Endometrium (tissue), 2 donors: ENCODE results near the gene IGF1R.
"Not testable (repeated sequence)": the region's sequence is repeated elsewhere in the genome, so short reads cannot be mapped to it uniquely, and the experiment has no call there.

Experiments used
- FAIRE-seq: peaks from 2 replicates; lab custom pipeline; 2012; peaks lifted over from hg19 to GRCh38; lab: Jason Lieb, UNC
- donor health status: control.
- donor health status: control.

Gene IGF1R

GRCh38 chr15:99002226-99002625 lies 353.9 kb downstream of the IGF1R start:
- FAIRE-seq = no peak

DNA sequence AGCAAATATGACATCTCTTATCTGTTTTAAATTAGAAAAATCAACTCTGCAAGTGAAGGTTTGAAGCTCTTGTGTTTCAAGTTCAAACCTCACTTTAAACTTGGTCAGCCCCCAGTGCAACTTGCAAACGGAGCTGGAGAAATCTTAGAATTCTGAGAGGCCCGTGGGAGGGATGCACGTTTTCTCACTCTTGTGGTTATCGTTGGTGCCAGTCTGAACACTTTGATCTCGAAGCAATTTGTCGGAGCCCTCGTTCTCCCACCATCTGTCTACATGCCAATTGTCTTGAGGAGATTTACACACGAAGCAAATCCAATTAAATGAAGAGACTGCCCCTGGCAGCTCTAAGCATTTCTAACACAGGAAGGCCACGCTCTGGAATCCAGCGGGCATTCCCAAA lies 355.0 kb downstream of the IGF1R start:
- FAIRE-seq = not testable (repeated sequence)

DNA sequence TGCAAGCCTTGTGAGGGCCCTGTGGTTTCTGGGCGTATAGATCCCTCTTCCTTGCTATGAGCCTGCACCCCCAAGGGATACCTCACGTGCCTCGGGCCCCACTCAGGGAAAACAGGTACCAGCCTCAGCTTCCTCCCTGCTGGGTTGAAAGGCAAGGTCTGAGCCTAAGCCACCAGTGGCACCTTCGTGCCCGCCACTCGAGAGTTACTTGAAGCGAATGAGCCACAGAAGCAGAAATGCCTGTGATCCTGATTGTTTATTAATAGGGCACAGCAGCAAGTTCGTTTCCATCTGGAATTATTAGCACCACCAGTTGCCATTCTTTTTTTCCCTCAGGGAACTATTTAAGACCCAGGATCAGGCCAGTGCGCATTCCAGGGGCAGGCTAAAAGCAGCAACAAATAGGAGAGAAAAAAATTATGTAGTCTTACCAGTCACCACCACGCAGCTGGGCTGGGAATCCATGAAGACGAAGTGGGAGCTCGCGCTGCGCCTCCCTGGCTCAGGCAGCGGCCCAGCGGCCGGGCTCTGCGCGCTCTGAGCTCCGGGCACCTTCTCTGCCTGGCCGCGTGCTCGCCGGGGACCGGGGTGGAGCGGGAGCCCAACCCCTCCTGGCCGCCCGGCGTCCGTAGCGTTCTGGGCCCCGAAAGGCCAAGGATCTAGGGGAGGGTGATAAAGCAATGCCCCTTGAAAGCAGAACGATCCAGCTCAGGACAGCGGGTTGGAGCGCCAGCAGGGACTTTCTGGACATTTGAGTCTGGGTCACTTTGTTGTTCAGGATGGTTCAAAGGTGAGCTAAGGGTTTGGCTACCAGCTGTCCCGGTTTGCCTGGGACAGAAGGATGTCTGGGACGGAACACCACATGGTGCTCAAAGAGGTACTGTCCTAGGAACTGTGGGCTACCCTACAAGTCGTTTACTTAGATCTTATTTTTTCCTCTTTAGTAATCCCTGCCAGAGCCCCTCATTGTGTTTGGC lies 356.9 kb downstream of the IGF1R start:
- not testable (repeated sequence) for FAIRE-seq

GRCh38 chr15:99006146-99006545 lies 357.8 kb downstream of the IGF1R start:
- FAIRE-seq = no peak

DNA sequence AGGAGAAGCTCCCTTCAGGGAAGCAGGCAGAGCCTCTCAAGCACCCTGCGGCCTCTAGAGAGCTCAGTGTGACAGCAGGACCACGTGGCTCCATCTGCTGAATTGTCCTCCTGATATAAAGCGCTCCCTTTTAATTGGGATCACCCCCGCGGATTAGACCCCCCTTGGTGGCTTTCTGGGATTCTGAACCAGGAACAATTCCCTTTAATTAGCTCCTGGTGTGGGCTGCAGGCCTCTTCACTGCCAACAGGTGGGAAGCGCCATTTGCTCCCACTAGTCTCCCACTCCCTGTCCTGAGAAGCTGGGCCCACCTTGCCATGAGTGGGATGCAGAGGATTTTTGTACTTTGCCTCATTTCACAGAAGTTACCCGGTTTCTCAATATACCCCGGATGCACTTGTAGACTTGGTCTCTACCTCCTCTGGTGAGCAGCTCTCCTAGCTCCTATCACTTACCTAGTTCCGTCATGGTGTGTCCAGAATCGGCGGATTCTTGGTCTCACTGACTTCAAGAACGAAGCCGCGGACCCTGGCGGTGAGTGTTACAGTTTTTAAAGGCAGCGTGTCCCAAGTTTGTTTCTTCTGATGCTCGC lies 358.7 kb downstream of the IGF1R start:
- FAIRE-seq = no peak

- no peak for FAIRE-seq
Observed at GRCh38 chr15:99009741-99010330, 361.5 kb downstream of the IGF1R start.

- FAIRE-seq = no peak
Observed at GRCh38 chr15:99010768-99011167, 362.4 kb downstream of the IGF1R start.
